Astrocyte of the spinal cord (primary cell): ENCODE data around the gene CNTNAP4.

Source experiments
- DNase-seq: peaks from one replicate; pipeline ENCODE4 v3.0.0; 2011; ENCODE audit warnings: low read depth, low spot score
- H3K4me3 ChIP-seq: 2 replicates; pipeline ENCODE4 v1.5.1; 2011; ENCODE audit warnings: low read depth, mild to moderate bottlenecking, low read length, moderate library complexity
- CTCF ChIP-seq: IDR thresholded peaks from 2 replicates; pipeline ENCODE4 v1.5.1; 2012; ENCODE audit warnings: low read depth, mild to moderate bottlenecking, low read length, inconsistent platforms
- in situ Hi-C: cut with HindIII; loops from 2 replicates; pipeline ENCODE4 v1.10.0; 2017; ENCODE audit warnings: low sequenced_read_pairs

The CNTNAP4 gene

GRCh38 chr16:76381096-76381495 is 103.9 kb downstream of the CNTNAP4 start:
- no peak overlapping the region for H3K4me3 ChIP-seq
- no peak for DNase-seq
- in situ Hi-C loops: no loop called here
- no peak for TF ChIP-seq CTCF

GRCh38 chr16:76385601-76386230 is 108.5 kb downstream of the CNTNAP4 start:
- H3K4me3 ChIP-seq: no peak overlapping the region
- in situ Hi-C loops: no loop called here
- no peak for TF ChIP-seq CTCF
- no peak for DNase-seq

- no peak for TF ChIP-seq CTCF
- no peak overlapping the region for H3K4me3 ChIP-seq
- DNase-seq: peak; percentile 44
- in situ Hi-C loops: no loop called here
These were observed 109.6 kb downstream of the CNTNAP4 start for GRCh38 chr16:76386784-76387183.

- TF ChIP-seq CTCF: no peak
These were observed 110.8 kb downstream of the CNTNAP4 start for GRCh38 chr16:76387994-76388393.

GRCh38 chr16:76389126-76389525 is 111.9 kb downstream of the CNTNAP4 start:
- no peak for TF ChIP-seq CTCF
- in situ Hi-C loops: no loop called here
- DNase-seq: no peak
- no peak overlapping the region for H3K4me3 ChIP-seq

More at GRCh38 chr16:76387994-76388393, 110.8 kb downstream of the CNTNAP4 start:
- DNase-seq: no peak
- in situ Hi-C loops: no loop called here
- H3K4me3 ChIP-seq: no peak overlapping the region

- no peak for TF ChIP-seq CTCF
- no peak for DNase-seq
- H3K4me3 ChIP-seq: no peak overlapping the region
- in situ Hi-C loops: no loop called here
These were observed 113.3 kb downstream of the CNTNAP4 start for GRCh38 chr16:76390476-76390875.
